H54 (cell line): Measurements from ENCODE around the gene SERPINB6.

Experiments used
- DNase-seq: peaks from one replicate; pipeline ENCODE4 v3.0.0; 2011; ENCODE audit warnings: low spot score, mixed read lengths; ENCODE audit not compliant: insufficient read length
- FAIRE-seq: peaks from 3 replicates; lab custom pipeline; 2011; peaks lifted over from hg19 to GRCh38; lab: Jason Lieb, UNC
- POLR2A ChIP-seq: IDR thresholded peaks from 2 replicates; pipeline ENCODE4 v1.6.1; 2011; ENCODE audit warnings: low read depth, mild to moderate bottlenecking, low read length

Gene SERPINB6

GRCh38 chr6:2962636-2963035 is 8.7 kb downstream of the SERPINB6 start:
- no peak for TF ChIP-seq POLR2A
- DNase-seq, result no peak
- FAIRE-seq, result no peak

- no peak for TF ChIP-seq POLR2A
- no peak for FAIRE-seq
- no peak for DNase-seq
These were observed 9.4 kb downstream of the SERPINB6 start for GRCh38 chr6:2962004-2962403.

- FAIRE-seq (no peak), DNase-seq (no peak)
- TF ChIP-seq POLR2A, result no peak
These were observed 9.9 kb downstream of the SERPINB6 start for GRCh38 chr6:2961506-2961905.

- DNase-seq (no peak), FAIRE-seq (no peak)
- no peak for TF ChIP-seq POLR2A
These were observed 10.4 kb downstream of the SERPINB6 start for GRCh38 chr6:2960935-2961334.

GRCh38 chr6:2959909-2960719 is 11.3 kb downstream of the SERPINB6 start:
- TF ChIP-seq POLR2A, result no peak
- peak; percentile 93 for FAIRE-seq
- peak; percentile 83 for DNase-seq

- DNase-seq (no peak), FAIRE-seq (no peak)
- no peak for TF ChIP-seq POLR2A
These were observed 12.6 kb downstream of the SERPINB6 start for GRCh38 chr6:2958776-2959175.

- FAIRE-seq, result no peak
- no peak for TF ChIP-seq POLR2A
These were observed 13.0 kb downstream of the SERPINB6 start for GRCh38 chr6:2958331-2958711.

GRCh38 chr6:2957696-2958330 is 13.6 kb downstream of the SERPINB6 start:
- no peak for FAIRE-seq
- DNase-seq, result no peak
- TF ChIP-seq POLR2A, result no peak

More at GRCh38 chr6:2958331-2958711, 13.0 kb downstream of the SERPINB6 start:
- no peak for DNase-seq

GRCh38 chr6:2956930-2957685 is 14.3 kb downstream of the SERPINB6 start:
- no peak for TF ChIP-seq POLR2A
- no peak for FAIRE-seq
- no peak for DNase-seq

- FAIRE-seq, result no peak
- no peak for DNase-seq
- no peak for TF ChIP-seq POLR2A
These were observed 18.3 kb downstream of the SERPINB6 start for GRCh38 chr6:2953098-2953497.

GRCh38 chr6:2952557-2953095 is 18.7 kb downstream of the SERPINB6 start:
- FAIRE-seq, result no peak
- no peak for TF ChIP-seq POLR2A
- DNase-seq, result peak; percentile 55

- no peak for FAIRE-seq
- DNase-seq, result no peak
- no peak for TF ChIP-seq POLR2A
These were observed 19.6 kb downstream of the SERPINB6 start for GRCh38 chr6:2951728-2952127.

- no peak for TF ChIP-seq POLR2A
- FAIRE-seq, result no peak
These were observed 20.7 kb downstream of the SERPINB6 start for GRCh38 chr6:2950713-2951112.

More at GRCh38 chr6:2950713-2951112, 20.7 kb downstream of the SERPINB6 start:
- DNase-seq, result no peak
